ENCODE measurements around the gene DIAPH1.

The DIAPH1 gene

GRCh38 chr5:141609044-141609443 lies 9.8 kb downstream of the DIAPH1 start:
- no peak for DNase-seq

GRCh38 chr5:141608557-141608956 lies 10.2 kb downstream of the DIAPH1 start:
- DNase-seq = no peak

GRCh38 chr5:141608046-141608445 lies 10.8 kb downstream of the DIAPH1 start:
- DNase-seq = no peak

GRCh38 chr5:141605523-141606277 lies 13.1 kb downstream of the DIAPH1 start:
- DNase-seq = peak; percentile 98 to 99

GRCh38 chr5:141603923-141604717 lies 14.7 kb downstream of the DIAPH1 start:
- DNase-seq = peak; percentile 86 to 89

GRCh38 chr5:141602606-141603005 lies 16.2 kb downstream of the DIAPH1 start:
- no peak for DNase-seq

- no peak for DNase-seq
Measured at GRCh38 chr5:141598391-141599345, 20.1 kb downstream of the DIAPH1 start.

GRCh38 chr5:141597814-141598213 lies 21.0 kb downstream of the DIAPH1 start:
- no peak for DNase-seq

- no peak for DNase-seq
Measured at GRCh38 chr5:141597394-141597793, 21.4 kb downstream of the DIAPH1 start.

GRCh38 chr5:141596867-141597266 lies 21.9 kb downstream of the DIAPH1 start:
- no peak for DNase-seq

- DNase-seq = no peak
Measured at GRCh38 chr5:141590127-141590526, 28.7 kb downstream of the DIAPH1 start.

GRCh38 chr5:141586246-141586645 lies 32.6 kb downstream of the DIAPH1 start:
- DNase-seq = no peak

GRCh38 chr5:141585594-141585993 lies 33.2 kb downstream of the DIAPH1 start:
- no peak for DNase-seq

GRCh38 chr5:141574122-141574510 lies 44.7 kb downstream of the DIAPH1 start:
- no peak for DNase-seq

- no peak for DNase-seq
Measured at GRCh38 chr5:141573489-141574121, 45.2 kb downstream of the DIAPH1 start.

- DNase-seq = peak; percentile 75 to 83
Measured at GRCh38 chr5:141570655-141571054, 48.1 kb downstream of the DIAPH1 start.

- DNase-seq = peak; percentile 38 to 45
Measured at GRCh38 chr5:141567513-141568117, 51.2 kb downstream of the DIAPH1 start.

GRCh38 chr5:141565826-141566570 lies 52.8 kb downstream of the DIAPH1 start:
- DNase-seq = no peak

- DNase-seq = peak; percentile 94 to 96
Measured at GRCh38 chr5:141564216-141564692, 54.5 kb downstream of the DIAPH1 start.

- DNase-seq = no peak
Measured at GRCh38 chr5:141560725-141561483, 57.9 kb downstream of the DIAPH1 start.

All from Kasumi-1 (cell line).